Kidney (tissue), 14 donors: Measurements from ENCODE around the gene WDR31. TPM values are rescaled to one million over a fixed set of nuclear protein-coding genes. Genes with fewer than 3 reads are reported as not detected.
"Not testable (repeated sequence)": the region's sequence is repeated elsewhere in the genome, so short reads cannot be mapped to it uniquely, and the experiment has no call there.

Experiments used
- DNase-seq, 5 donors: peaks; one replicate each; pipeline ENCODE4 v3.0.0-alpha.2; 2013 to 2020
- FAIRE-seq: peaks from 2 replicates; lab custom pipeline; 2012; peaks lifted over from hg19 to GRCh38; lab: Jason Lieb, UNC
- H3K27ac ChIP-seq, 2 donors: one replicate each; pipeline ENCODE4 v1.7.0; 2013; ENCODE audit warnings: low read depth in 2 of 2, low read length in 2 of 2, inconsistent platforms in 1 of 2
- H3K27me3 ChIP-seq: one replicate; pipeline ENCODE4 v1.7.1; 2013; ENCODE audit warnings: low read length, inconsistent platforms; ENCODE audit not compliant: control insufficient read depth, insufficient read depth
- H3K36me3 ChIP-seq, 3 donors: one replicate each; pipeline versions ENCODE4 v1.7.0 to v1.7.1; 2013; ENCODE audit warnings: low read length in 3 of 3, control low read depth in 1 of 3, inconsistent platforms in 1 of 3; ENCODE audit not compliant: insufficient read depth in 3 of 3, control insufficient read depth in 2 of 3
- H3K4me1 ChIP-seq, 3 donors: one replicate each; pipeline versions ENCODE4 v1.7.0 to v1.7.1; 2013; ENCODE audit warnings: low read length in 3 of 3, inconsistent platforms in 1 of 3, low read depth in 1 of 3; ENCODE audit not compliant: control insufficient read depth in 2 of 3, insufficient read depth in 2 of 3
- H3K4me3 ChIP-seq, 3 donors: one replicate each; pipeline versions ENCODE4 v1.7.0 to v1.8.1; 2013; ENCODE audit warnings: low read length in 3 of 3, control low read depth in 1 of 3, inconsistent platforms in 1 of 3
- H3K9ac ChIP-seq, 3 donors: one replicate each; pipeline versions ENCODE4 v1.7.0 to v1.7.1; 2013; ENCODE audit warnings: low read length in 3 of 3, control low read depth in 1 of 3, inconsistent platforms in 1 of 3
- H3K9me3 ChIP-seq, 3 donors: one replicate each; pipeline versions ENCODE4 v1.7.0 to v1.7.1; 2013; ENCODE audit warnings: low read length in 3 of 3, control low read depth in 1 of 3, inconsistent platforms in 1 of 3; ENCODE audit not compliant: control insufficient read depth in 2 of 3, insufficient read depth in 1 of 3
- CTCF ChIP-seq: IDR thresholded peaks from 3 replicates; pipeline ENCODE4 v1.5.1; 2012; ENCODE audit warnings: mild to moderate bottlenecking, moderate library complexity, borderline replicate concordance; ENCODE audit not compliant: insufficient read depth; ENCODE audit errors: extremely low read depth
- intact Hi-C: fragments of 100-400 bp; cut with DNase I; formaldehyde crosslinking; loops from one replicate; pipeline ENCODE4 v1.11.1; 2022
- polyA plus RNA-seq: library from polyadenylated mRNA; stranded (reverse); fragments of 350-450 nt; fragmentation: Illumina TruSeq; extraction: RNeasy Lipid Tissue Mini Kit (QIAGEN cat#74804); gene quantifications from one replicate; pipeline ENCODE4 v1.2.3, GENCODE V29; 2014; ENCODE audit warnings: low read depth, low replicate concordance; ENCODE audit not compliant: insufficient read depth
- total RNA-seq: library from RNA; stranded (reverse); fragmentation: NEBNext Ultra II Directional; extraction: Animal tissue kit (Norgen Biotek cat#: 25700); gene quantifications from one replicate; pipeline ENCODE4 v1.2.1, GENCODE V29; 2021
- donor health status: control.
- donor health status: control.
- donor health status: control.
- donor health status: control.
- donor health status: control.
- donor health status: DM: yes; HTN: yes; CAD: no.
- donor health status: Normal renal cell carcinoma (clear cell type).

Gene WDR31
- total and polyA plus RNA-seq, 2 donors from 2014 or later = 3.1 to 8.7 TPM

GRCh38 chr9:113387560-113388230 lies 47.6 kb upstream of the WDR31 start:
- no peak overlapping the region for H3K9ac ChIP-seq
- no peak for TF ChIP-seq CTCF
- peaks cover 0 to 43% (median 13%) of the 10 kb centered on the region in 3 donors for H3K36me3 ChIP-seq
- H3K27ac ChIP-seq = peak overlapping the region; percentile 61 to 82
- DNase-seq (peak in 3 of 5 donors; percentile 24 to 67 (median 67)), FAIRE-seq (no peak)
- intact Hi-C loops = no loop called here
- H3K4me3 ChIP-seq = no peak overlapping the region
- H3K4me1 ChIP-seq = peaks cover 0 to 25% (median 20%) of the 10 kb centered on the region in 3 donors
- H3K9me3 ChIP-seq = no peaks in the 10 kb centered on the region
- H3K27me3 ChIP-seq = no peaks in the 10 kb centered on the region

- Histone ChIP-seq H3K27me3 (no peaks in the 10 kb centered on the region), H3K9me3 (no peaks in the 10 kb centered on the region), H3K4me1 (peaks cover 0 to 25% (median 23%) of the 10 kb centered on the region in 3 donors), H3K27ac (peak overlapping the region; percentile 57 to 65), H3K4me3 (peak overlapping the region in 1 of 3 donors; percentile 7), H3K9ac (no peak overlapping the region), H3K36me3 (peaks cover 0 to 34% (median 13%) of the 10 kb centered on the region in 3 donors)
- DNase-seq (no peak), FAIRE-seq (no peak)
- no peak for TF ChIP-seq CTCF
- intact Hi-C loops = no loop called here
These were observed 46.7 kb upstream of the WDR31 start for GRCh38 chr9:113386571-113387393.

GRCh38 chr9:113381909-113382411 lies 41.9 kb upstream of the WDR31 start:
- peak overlapping the region; percentile 65 to 76 for H3K27ac ChIP-seq
- H3K27me3 ChIP-seq = no peaks in the 10 kb centered on the region
- H3K9ac ChIP-seq = peak overlapping the region in 1 of 3 donors; percentile 43
- DNase-seq (peak in 3 of 5 donors; percentile 64 to 88 (median 77)), FAIRE-seq (no peak)
- peaks cover 0 to 12% (median 9%) of the 10 kb centered on the region in 3 donors for H3K4me1 ChIP-seq
- H3K4me3 ChIP-seq = no peak overlapping the region
- TF ChIP-seq CTCF = no peak
- H3K36me3 ChIP-seq = no peaks in the 10 kb centered on the region
- no peaks in the 10 kb centered on the region for H3K9me3 ChIP-seq
- intact Hi-C loops = no loop called here

- H3K4me3 ChIP-seq, H3K27me3 ChIP-seq, H3K9me3 ChIP-seq, DNase-seq, H3K36me3 ChIP-seq, FAIRE-seq, H3K9ac ChIP-seq, H3K4me1 ChIP-seq, intact Hi-C loops: not testable (repeated sequence)
- peak overlapping the region; percentile 23 to 71 for H3K27ac ChIP-seq
These were observed 41.4 kb upstream of the WDR31 start for GRCh38 chr9:113381441-113381840.
